OCI-LY7 (cell line): ENCODE data around the gene LGR6. TPM values are rescaled to one million over a fixed set of nuclear protein-coding genes. Genes with fewer than 3 reads are reported as not detected.

Source experiments
- BruUV-seq: library from RNA; stranded (reverse); fragments of 400-500 nt; replicated peaks from 2 replicates; lab custom pipeline; 2021; lab: Mats Ljungman, UMichigan
- CTCF ChIA-PET: fragments of 300-600 bp; sonication (Branson Sonifier 250); formaldehyde crosslinking; loops from one replicate; lab custom pipeline; 2022; ENCODE audit warnings: antibody characterized with exemption; ENCODE audit not compliant: unreplicated experiment; lab: Charles Lee
- POLR2A ChIA-PET: fragments of 300-600 bp; sonication (Branson Sonifier 250); formaldehyde crosslinking; loops from one replicate; lab custom pipeline; 2022; ENCODE audit warnings: antibody characterized with exemption; lab: Charles Lee
- DNase-seq: peaks from one replicate; pipeline ENCODE4 v3.0.0-alpha.2; 2015; ENCODE audit warnings: low spot score
- H2AFZ ChIP-seq: fragments of 200-600 bp; sonication (generic), shearing (Covaris generic); 2 replicates; pipeline ENCODE4 v1.6.1; 2014; ENCODE audit warnings: mild to moderate bottlenecking, antibody characterized with exemption, low read length, moderate library complexity
- H3K27ac ChIP-seq: fragments of 200-600 bp; sonication (generic); 2 replicates; pipeline ENCODE4 v1.5.1; 2014; ENCODE audit warnings: mixed run types, low read depth, mild to moderate bottlenecking, moderate library complexity, low read length, inconsistent platforms; ENCODE audit not compliant: poor library complexity, severe bottlenecking
- H3K36me3 ChIP-seq: fragments of 200-600 bp; sonication (generic); 2 replicates; pipeline ENCODE4 v1.6.1; 2014; ENCODE audit warnings: mild to moderate bottlenecking, antibody characterized with exemption, low read length, moderate library complexity, mixed read lengths; ENCODE audit not compliant: insufficient read depth
- H3K4me1 ChIP-seq: fragments of 200-600 bp; sonication (generic); 2 replicates; pipeline ENCODE4 v1.5.1; 2014; ENCODE audit warnings: mild to moderate bottlenecking, low read length; ENCODE audit not compliant: insufficient read depth, poor library complexity, severe bottlenecking
- H3K4me2 ChIP-seq: fragments of 200-600 bp; sonication (generic); 2 replicates; pipeline ENCODE4 v1.6.1; 2014; ENCODE audit warnings: mild to moderate bottlenecking, low read length
- H3K4me3 ChIP-seq: fragments of 200-600 bp; sonication (generic); 2 replicates; pipeline ENCODE4 v1.5.1; 2014; ENCODE audit warnings: mild to moderate bottlenecking, low read depth, low read length; ENCODE audit not compliant: poor library complexity, severe bottlenecking
- H3K79me2 ChIP-seq: fragments of 200-600 bp; sonication (generic); 2 replicates; pipeline ENCODE4 v1.6.1; 2016; ENCODE audit warnings: low read depth, mild to moderate bottlenecking, low read length, moderate library complexity, mixed read lengths; ENCODE audit not compliant: insufficient read depth
- H3K9me2 ChIP-seq: fragments of 200-600 bp; sonication (generic); 2 replicates; pipeline ENCODE4 v1.6.1; 2016; ENCODE audit warnings: mild to moderate bottlenecking, low read length, mixed read lengths; ENCODE audit not compliant: insufficient read depth
- H3K9me3 ChIP-seq: fragments of 200-600 bp; sonication (generic); 2 replicates; pipeline ENCODE4 v1.6.1; 2014; ENCODE audit warnings: mild to moderate bottlenecking, mixed run types, low read length, mixed read lengths
- H4K20me1 ChIP-seq: fragments of 200-600 bp; sonication (generic); 2 replicates; pipeline ENCODE4 v1.6.1; 2014; ENCODE audit warnings: mild to moderate bottlenecking, antibody characterized with exemption, low read length, moderate library complexity, mixed read lengths; ENCODE audit not compliant: insufficient read depth
- CTCF ChIP-seq: fragments of 200-600 bp; sonication (generic); conservative IDR thresholded peaks from 2 replicates; pipeline ENCODE4 v1.5.1; 2014; ENCODE audit warnings: mild to moderate bottlenecking, antibody characterized with exemption, low read length, moderate library complexity, mixed read lengths
- EZH2phosphoT487 ChIP-seq: fragments of 200-600 bp; sonication (generic); IDR thresholded peaks from 2 replicates; pipeline ENCODE4 v1.6.1; 2018; ENCODE audit warnings: low read depth, borderline replicate concordance, mild to moderate bottlenecking, mixed run types, antibody characterized with exemption, low read length, moderate library complexity, mixed read lengths
- intact Hi-C: fragments of 100-400 bp; cut with micrococcal nuclease; formaldehyde crosslinking; loops from one replicate; pipeline ENCODE4 v1.10.0; 2022; ENCODE audit not compliant: unreplicated experiment
- total RNA-seq, 2 experiments: library from RNA; depleted of rRNA in 1 of 2; stranded (reverse); fragments of >200 nt in 1 of 2; shearing (Covaris generic) in 1 of 2; gene quantifications; 2 replicates each; pipeline ENCODE4 v1.2.3, GENCODE V29; 2014 to 2022

LGR6 gene
- total RNA-seq, 2 experiments from 2014 or later, result not detected

- Histone ChIP-seq H2AFZ (no peak overlapping the region), H3K79me2 (no peaks in the 10 kb centered on the region), H3K9me3 (no peaks in the 10 kb centered on the region), H3K27ac (no peak overlapping the region), H3K9me2 (no peaks in the 10 kb centered on the region), H3K36me3 (no peaks in the 10 kb centered on the region), H3K4me3 (no peak overlapping the region), H4K20me1 (no peaks in the 10 kb centered on the region), H3K4me1 (no peaks in the 10 kb centered on the region), H3K4me2 (no peak overlapping the region)
- intact Hi-C loops, result no loop called here
- BruUV-seq, result no TSS peak
- DNase-seq, result no peak
- TF ChIP-seq EZH2phosphoT487 (no peak), CTCF (no peak)
- ChIA-PET POLR2A (no interaction called here), CTCF (interaction anchor here (0.5 kb wide), 1 partner anchor 510 kb away, joined by 3 read pairs; no protein-coding TSS in a partner anchor)
Measured at GRCh38 chr1:202217516-202217915, 23.9 kb downstream of the LGR6 start.

GRCh38 chr1:202217951-202218350, 24.4 kb downstream of the LGR6 start:
- no peaks in the 10 kb centered on the region for H3K4me1 ChIP-seq
- H3K9me3 ChIP-seq, result no peaks in the 10 kb centered on the region
- no peaks in the 10 kb centered on the region for H3K9me2 ChIP-seq
- DNase-seq, result no peak
- BruUV-seq, result no TSS peak
- ChIA-PET POLR2A (no interaction called here), CTCF (no interaction called here)
- H3K79me2 ChIP-seq, result no peaks in the 10 kb centered on the region
- no peaks in the 10 kb centered on the region for H4K20me1 ChIP-seq
- no peak overlapping the region for H3K4me2 ChIP-seq
- H3K36me3 ChIP-seq, result no peaks in the 10 kb centered on the region
- H3K4me3 ChIP-seq, result no peak overlapping the region
- H2AFZ ChIP-seq, result no peak overlapping the region
- no peak for TF ChIP-seq EZH2phosphoT487
- TF ChIP-seq CTCF, result no peak
- intact Hi-C loops, result no loop called here
- H3K27ac ChIP-seq, result no peak overlapping the region

- no peak overlapping the region for H3K27ac ChIP-seq
- BruUV-seq, result no TSS peak
- DNase-seq, result no peak
- no peak overlapping the region for H3K4me2 ChIP-seq
- H2AFZ ChIP-seq, result no peak overlapping the region
- ChIA-PET POLR2A (no interaction called here), CTCF (no interaction called here)
- no peaks in the 10 kb centered on the region for H3K9me2 ChIP-seq
- intact Hi-C loops, result no loop called here
- no peak overlapping the region for H3K4me3 ChIP-seq
- H3K79me2 ChIP-seq, result no peaks in the 10 kb centered on the region
- no peaks in the 10 kb centered on the region for H3K36me3 ChIP-seq
- H4K20me1 ChIP-seq, result no peaks in the 10 kb centered on the region
- H3K9me3 ChIP-seq, result no peaks in the 10 kb centered on the region
- H3K4me1 ChIP-seq, result no peaks in the 10 kb centered on the region
- TF ChIP-seq EZH2phosphoT487 (no peak), CTCF (no peak)
Measured at GRCh38 chr1:202220733-202221132, 27.1 kb downstream of the LGR6 start.
